ENCODE measurements around the gene RND2.

GRCh38 chr17:43018008-43018853 lies 6.8 kb upstream of the RND2 start:
- TF ChIP-seq CTCF (IDR thresholded peaks at IDR 0.05): no peak
- no peak for TF ChIP-seq POLR2A (IDR thresholded peaks at IDR 0.05)

All from testis (tissue), 2 donors.